Body of pancreas (tissue), 4 donors: ENCODE results near the gene RAB3B. TPM values are rescaled to one million over a fixed set of nuclear protein-coding genes. Genes with fewer than 3 reads are reported as not detected.

ENCODE experiments used
- ATAC-seq: fragments of 150-250 bp; one replicate; pipeline ENCODE4 v1.9.1; 2016
- DNase-seq, 4 donors: peaks; one replicate each; pipeline ENCODE4 v3.0.0-alpha.2; 2019
- H3K27ac ChIP-seq, 4 donors: fragments of 200-600 bp; sonication (generic); 1 replicate in 3 of 4; 2 replicates in 1 of 4; pipeline versions ENCODE4 v1.5.1 to v1.6.1; 2016 to 2019; ENCODE audit warnings: mild to moderate bottlenecking in 1 of 4, mixed read lengths in 1 of 4, moderate library complexity in 1 of 4
- H3K27me3 ChIP-seq, 2 donors: fragments of 200-600 bp; sonication (generic); one replicate each; pipeline ENCODE4 v1.6.0; 2016; ENCODE audit warnings: mild to moderate bottlenecking in 1 of 2
- H3K36me3 ChIP-seq, 2 donors: fragments of 200-600 bp; sonication (generic); replicated peaks in 1 of 2; 2 replicates each; pipeline ENCODE4 v1.5.1; 2016; ENCODE audit warnings: low read depth in 2 of 2; ENCODE audit not compliant: insufficient read depth in 1 of 2
- H3K4me1 ChIP-seq: fragments of 200-600 bp; sonication (generic); one replicate; pipeline ENCODE4 v1.6.0; 2016
- H3K4me3 ChIP-seq, 2 donors: fragments of 200-600 bp; sonication (generic); 1 replicate in 1 of 2; 2 replicates in 1 of 2; pipeline ENCODE4 v1.5.1; 2016 to 2019
- H3K9me3 ChIP-seq, 3 donors: fragments of 200-600 bp; sonication (generic); 1 replicate in 2 of 3; 2 replicates in 1 of 3; pipeline ENCODE4 v1.5.1; 2016
- POLR2A ChIP-seq, 3 donors: fragments of 450-650 bp; IDR thresholded peaks; one replicate each; pipeline ENCODE4 v1.6.1; 2016; ENCODE audit warnings: antibody characterized with exemption in 3 of 3, mild to moderate bottlenecking in 2 of 3
- WGBS, 2 donors: methylation state at CpG; one replicate each; pipeline ENCODE4 v1.1.5; 2017; 5-methylcytosine and 5-hydroxymethylcytosine counted together
- intact Hi-C: fragments of 100-400 bp; cut with DNase I; formaldehyde crosslinking; loops from one replicate; pipeline ENCODE4 v1.15.1; 2023
- total RNA-seq, 2 donors: library from RNA; depleted of rRNA; stranded (reverse); fragments of >200 nt; gene quantifications; one replicate each; pipeline ENCODE4 v1.1.0, GENCODE V29; 2016
- TF ChIP-seq, protein P1 (sequence below), 7 experiments: fragments of 450-650 bp in 4 of 7; fragments of 200-600 bp in 3 of 7; sonication (generic) in 3 of 7; IDR thresholded peaks; one replicate each; pipeline ENCODE4 v1.5.1; 2016 to 2019; ENCODE audit warnings: antibody characterized with exemption in 7 of 7

Gene RAB3B
- total RNA-seq, 2 donors from 2014 or later = 1.3 to 2.9 TPM

DNA sequence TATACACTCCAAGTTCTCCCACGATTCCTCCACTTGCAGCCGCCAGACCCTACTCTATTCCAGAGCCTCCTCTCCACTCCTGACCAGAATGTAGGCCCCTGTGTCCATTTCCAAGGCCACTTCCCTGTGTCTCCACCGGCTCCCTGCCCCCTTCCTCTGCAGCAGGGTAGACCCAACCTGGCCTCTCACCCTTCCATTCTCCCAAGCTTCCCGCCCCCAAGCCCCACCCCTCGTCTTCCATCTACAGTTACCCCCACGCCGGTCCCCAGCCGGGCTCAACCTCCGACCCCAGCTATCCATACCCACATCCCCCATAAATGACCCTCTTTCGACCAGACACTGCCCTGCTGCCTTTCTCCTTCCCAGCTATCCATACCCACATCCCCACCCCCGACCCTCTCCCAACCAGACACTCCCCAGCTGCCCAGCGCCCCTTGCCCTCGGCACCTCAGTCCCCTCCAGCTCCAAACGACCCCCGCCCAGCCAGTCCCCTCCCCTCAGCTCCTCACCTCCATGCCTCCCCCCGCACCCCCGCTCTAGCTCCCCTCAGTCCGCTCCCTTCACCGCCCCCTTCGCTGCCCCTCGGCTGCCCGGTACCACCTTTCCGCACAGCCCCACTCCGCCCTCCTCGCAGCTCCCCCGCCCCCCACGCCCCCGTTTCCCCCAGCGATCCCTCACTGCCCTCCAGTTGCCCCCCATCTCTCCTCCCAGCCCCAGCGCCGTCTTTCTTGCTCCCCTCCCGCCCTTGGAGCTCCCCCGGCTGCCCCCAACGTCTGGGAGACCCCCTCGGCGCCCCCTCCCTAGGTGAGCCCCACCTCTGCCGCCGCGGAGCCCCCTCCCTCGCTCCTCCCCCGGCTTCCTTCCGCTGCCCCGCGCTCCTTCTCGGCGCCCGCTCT lies 670 bp downstream of the RAB3B start:
- Histone ChIP-seq H3K27ac (no peak overlapping the region), H3K4me3 (peak overlapping the region in 1 of 2 donors; percentile 44), H3K4me1 (peaks cover 9% of the 10 kb centered on the region), H3K27me3 (peaks cover 0 to 13% of the 10 kb centered on the region in 2 donors), H3K9me3 (no peaks in the 10 kb centered on the region), H3K36me3 (no peaks in the 10 kb centered on the region)
- DNase-seq (no peak), ATAC-seq (no peak)
- no peak for TF ChIP-seq POLR2A (IDR thresholded peaks at IDR 0.05)
- TF ChIP-seq, protein P1, sequence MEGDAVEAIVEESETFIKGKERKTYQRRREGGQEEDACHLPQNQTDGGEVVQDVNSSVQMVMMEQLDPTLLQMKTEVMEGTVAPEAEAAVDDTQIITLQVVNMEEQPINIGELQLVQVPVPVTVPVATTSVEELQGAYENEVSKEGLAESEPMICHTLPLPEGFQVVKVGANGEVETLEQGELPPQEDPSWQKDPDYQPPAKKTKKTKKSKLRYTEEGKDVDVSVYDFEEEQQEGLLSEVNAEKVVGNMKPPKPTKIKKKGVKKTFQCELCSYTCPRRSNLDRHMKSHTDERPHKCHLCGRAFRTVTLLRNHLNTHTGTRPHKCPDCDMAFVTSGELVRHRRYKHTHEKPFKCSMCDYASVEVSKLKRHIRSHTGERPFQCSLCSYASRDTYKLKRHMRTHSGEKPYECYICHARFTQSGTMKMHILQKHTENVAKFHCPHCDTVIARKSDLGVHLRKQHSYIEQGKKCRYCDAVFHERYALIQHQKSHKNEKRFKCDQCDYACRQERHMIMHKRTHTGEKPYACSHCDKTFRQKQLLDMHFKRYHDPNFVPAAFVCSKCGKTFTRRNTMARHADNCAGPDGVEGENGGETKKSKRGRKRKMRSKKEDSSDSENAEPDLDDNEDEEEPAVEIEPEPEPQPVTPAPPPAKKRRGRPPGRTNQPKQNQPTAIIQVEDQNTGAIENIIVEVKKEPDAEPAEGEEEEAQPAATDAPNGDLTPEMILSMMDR (IDR thresholded peaks at IDR 0.05) = no peak
- 21 to 28% methylated on average over 30 to 38 of the region's 47 CpGs for WGBS, 2 donors
- intact Hi-C loops = loop anchor here (5.0 kb wide), 1 partner anchor 88 kb away; no protein-coding TSS in a partner anchor

DNA sequence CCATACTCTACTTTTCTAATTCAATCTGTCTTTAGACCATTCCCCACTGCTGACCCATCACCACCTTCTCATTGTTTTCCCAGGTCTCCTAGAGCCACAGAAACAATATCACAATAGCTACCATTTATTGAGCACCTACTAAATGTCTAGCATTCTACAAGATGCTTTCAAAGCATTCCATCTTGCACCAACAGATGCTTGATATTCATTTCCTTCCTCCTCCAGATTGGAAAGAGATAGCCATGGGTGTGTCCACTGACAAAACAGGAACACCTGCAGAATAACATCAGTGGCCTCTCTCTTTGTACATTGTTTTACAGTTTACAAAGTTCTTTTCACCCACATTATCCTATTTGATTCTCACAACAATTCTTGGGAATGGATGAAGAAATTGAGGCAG lies 2.2 kb downstream of the RAB3B start:
- Histone ChIP-seq H3K36me3 (no peaks in the 10 kb centered on the region), H3K4me1 (peaks cover 9% of the 10 kb centered on the region), H3K4me3 (no peak overlapping the region), H3K27ac (no peak overlapping the region), H3K9me3 (no peaks in the 10 kb centered on the region), H3K27me3 (peaks cover 0 to 12% of the 10 kb centered on the region in 2 donors)
- DNase-seq = no peak
- ATAC-seq = no peak
- TF ChIP-seq, protein P1 (IDR thresholded peaks at IDR 0.05) = no peak
- TF ChIP-seq POLR2A (IDR thresholded peaks at IDR 0.05) = no peak
- intact Hi-C loops = no loop called here

DNA sequence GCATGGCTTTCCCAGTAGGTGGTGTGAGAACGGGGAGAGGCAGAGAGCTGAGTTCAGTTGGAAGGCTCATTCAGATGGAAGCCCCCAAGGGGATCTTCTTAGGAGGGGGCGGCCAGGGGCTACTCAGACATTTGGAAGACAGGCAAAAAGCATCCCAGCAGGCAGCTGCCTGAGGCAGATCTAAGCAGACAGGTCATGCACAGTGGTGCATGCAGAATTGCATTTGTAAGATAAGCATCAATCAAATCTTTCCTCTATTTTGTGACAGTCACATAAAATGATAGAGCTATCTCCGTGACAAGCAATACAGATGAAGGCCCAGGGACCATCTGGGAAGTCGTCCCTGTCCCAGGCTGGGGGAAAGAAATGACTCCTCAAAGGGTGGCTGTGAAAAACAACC lies 3.8 kb downstream of the RAB3B start:
- intact Hi-C loops = no loop called here
- Histone ChIP-seq H3K4me1 (peaks cover 9% of the 10 kb centered on the region), H3K27ac (no peak overlapping the region), H3K9me3 (no peaks in the 10 kb centered on the region), H3K36me3 (no peaks in the 10 kb centered on the region), H3K4me3 (no peak overlapping the region), H3K27me3 (no peaks in the 10 kb centered on the region)
- WGBS, 2 donors = 77 to 79% methylated on average over 4 of the region's 4 CpGs
- TF ChIP-seq POLR2A (IDR thresholded peaks at IDR 0.05) = no peak
- TF ChIP-seq, protein P1 (IDR thresholded peaks at IDR 0.05) = no peak
- DNase-seq (no peak), ATAC-seq (no peak)

DNA sequence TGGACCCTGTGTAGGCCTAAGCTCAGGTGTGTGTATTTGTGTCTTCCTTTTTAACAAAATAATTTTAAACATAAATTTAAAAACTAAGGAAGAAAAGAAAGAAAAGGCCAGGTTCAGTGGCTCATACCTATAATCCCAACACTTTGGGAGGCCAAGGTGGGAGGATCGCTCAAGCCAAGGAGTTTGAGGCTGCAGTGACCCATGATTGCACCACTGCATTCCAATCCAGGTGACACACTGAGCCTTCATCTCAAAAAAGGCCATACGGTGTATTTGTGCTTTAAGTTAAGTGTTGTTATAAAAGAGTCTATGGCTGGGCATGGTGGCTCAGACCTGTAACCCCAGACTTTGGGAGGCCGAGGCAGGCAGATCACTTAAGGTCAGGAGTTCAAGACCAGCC lies 8.3 kb downstream of the RAB3B start:
- intact Hi-C loops = no loop called here
- no peak for ATAC-seq
- Histone ChIP-seq H3K9me3 (no peaks in the 10 kb centered on the region), H3K4me1 (no peaks in the 10 kb centered on the region), H3K36me3 (no peaks in the 10 kb centered on the region), H3K4me3 (no peak overlapping the region), H3K27ac (no peak overlapping the region), H3K27me3 (no peaks in the 10 kb centered on the region)
- TF ChIP-seq, protein P1 (IDR thresholded peaks at IDR 0.05) = no peak
- no peak for TF ChIP-seq POLR2A (IDR thresholded peaks at IDR 0.05)
- no peak for DNase-seq
- WGBS, 2 donors = 87 to 89% methylated on average over 3 of the region's 3 CpGs

DNA sequence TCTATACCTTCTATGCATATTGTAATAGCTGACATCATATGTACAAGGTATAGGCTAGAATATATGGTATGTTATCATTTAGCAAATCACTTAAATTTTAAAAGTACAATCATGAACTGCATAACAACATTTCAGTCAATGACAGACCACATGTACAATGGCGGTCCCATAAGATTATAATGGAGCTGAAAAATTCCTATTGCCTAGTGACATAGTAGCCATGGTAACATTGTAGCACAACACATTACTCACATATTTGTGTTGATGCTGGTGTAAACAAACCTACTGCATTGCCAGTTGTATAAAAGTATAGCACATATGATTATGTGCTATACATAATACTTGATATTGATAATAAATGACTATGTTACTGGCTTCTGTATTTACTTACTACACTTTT lies 8.9 kb downstream of the RAB3B start:
- no peak for TF ChIP-seq POLR2A (IDR thresholded peaks at IDR 0.05)
- TF ChIP-seq, protein P1 (IDR thresholded peaks at IDR 0.05) = no peak
- intact Hi-C loops = no loop called here
- no peak overlapping the region for H3K4me3 ChIP-seq
- H3K4me1 ChIP-seq = no peaks in the 10 kb centered on the region
- 89 to 92% methylated on average over 1 of the region's 1 CpG for WGBS, 2 donors
- H3K9me3 ChIP-seq = no peaks in the 10 kb centered on the region
- H3K27ac ChIP-seq = no peak overlapping the region
- ATAC-seq = no peak
- DNase-seq = no peak
- H3K27me3 ChIP-seq = no peaks in the 10 kb centered on the region
- H3K36me3 ChIP-seq = no peaks in the 10 kb centered on the region
